HepG2 (cell line): ENCODE data around the gene C1QTNF12.

Experiments used
- POLR2AphosphoS5 ChIP-seq: IDR thresholded peaks from 2 replicates; pipeline ENCODE4 v1.6.1; 2012; ENCODE audit warnings: low read depth, low read length
- PRDM15 ChIP-seq: sonication (generic); formaldehyde crosslinking; IDR thresholded peaks from 2 replicates; pipeline ENCODE4 v1.4.0; 2020; ENCODE audit warnings: missing genetic modification reagents
- TCF7 ChIP-seq: sonication (generic); IDR thresholded peaks from 2 replicates; pipeline ENCODE4 v1.6.1; 2016; ENCODE audit warnings: antibody characterized with exemption, low read depth
- ZNF362 ChIP-seq: sonication (generic); formaldehyde crosslinking; IDR thresholded peaks from 2 replicates; pipeline ENCODE4 v1.4.0; 2020; ENCODE audit warnings: missing genetic modification reagents, mild to moderate bottlenecking, borderline replicate concordance

GRCh38 chr1:1203561-1204424 lies 42.7 kb downstream of the C1QTNF12 start:
- TF ChIP-seq ZNF362 (CRISPR knock-in tag) (no peak), POLR2AphosphoS5 (no peak), PRDM15 (CRISPR knock-in tag) (no peak), TCF7 (no peak)
